Left lung (tissue), 10 donors: Measurements from ENCODE around the gene KCNH8. TPM values are rescaled to one million over a fixed set of nuclear protein-coding genes. Genes with fewer than 3 reads are reported as not detected.
A peak's percentile ranks its signal among the peaks of the same experiment; 100 is the strongest.

ENCODE experiments used
- ATAC-seq: fragments of 200-7000 bp; cut with Tn5 transposase; one replicate; pipeline ENCODE4 v1.9.1; 2020; ENCODE audit warnings: moderate library complexity
- DNase-seq, 4 donors: peaks; one replicate each; pipeline ENCODE4 v3.0.0-alpha.2; 2013 to 2020
- H3K27ac ChIP-seq, 2 donors: fragments of 200-600 bp; sonication (generic) in 1 of 2; one replicate each; pipeline versions ENCODE4 v1.5.0 to v1.8.0; 2020 to 2021
- H3K27me3 ChIP-seq, 2 donors: fragments of 200-600 bp; sonication (generic) in 1 of 2; one replicate each; pipeline versions ENCODE4 v1.5.0 to v1.8.0; 2020 to 2021
- H3K36me3 ChIP-seq, 2 donors: fragments of 200-600 bp; sonication (generic) in 1 of 2; one replicate each; pipeline versions ENCODE4 v1.5.0 to v1.8.0; 2020 to 2021
- H3K4me1 ChIP-seq, 2 donors: fragments of 200-600 bp; one replicate each; pipeline ENCODE4 v1.8.0; 2021
- H3K4me3 ChIP-seq, 2 donors: fragments of 200-600 bp; sonication (generic) in 1 of 2; one replicate each; pipeline versions ENCODE4 v1.5.0 to v1.8.0; 2020 to 2021; ENCODE audit warnings: mild to moderate bottlenecking in 1 of 2
- H3K9me3 ChIP-seq, 2 donors: fragments of 200-600 bp; sonication (generic) in 1 of 2; one replicate each; pipeline versions ENCODE4 v1.5.0 to v1.8.0; 2020 to 2021
- CTCF ChIP-seq, 2 donors: fragments of 200-600 bp; sonication (generic) in 1 of 2; IDR thresholded peaks; one replicate each; pipeline versions ENCODE4 v1.5.0 to v1.8.0; 2021; ENCODE audit warnings: antibody characterized with exemption in 2 of 2
- intact Hi-C, 2 donors: fragments of 100-400 bp; cut with DNase I; formaldehyde crosslinking; loops; one replicate each; pipeline versions ENCODE4 v1.11.2 to v1.14.2; 2022
- polyA plus RNA-seq, 6 donors: library from polyadenylated mRNA; unstranded; fragments of 120-200 nt; gene quantifications; one replicate each; pipeline ENCODE4 v1.2.1, GENCODE V29; 2013; ENCODE audit not compliant: insufficient read length in 6 of 6
- total RNA-seq, 2 donors: library from RNA; stranded (reverse); fragmentation: NEBNext Ultra II Directional; extraction: Animal tissue kit (Norgen Biotek cat#: 25700); gene quantifications; one replicate each; pipeline ENCODE4 v1.2.1, GENCODE V29; 2021
- donor health status: DM: no; HTN: yes; CAD: no.
- donor health status: DM: no; HTN: no; CAD: no.

Gene KCNH8
- total and polyA plus RNA-seq, 8 donors, result 0.12 to 3.0 (median 2.1) TPM

DNA sequence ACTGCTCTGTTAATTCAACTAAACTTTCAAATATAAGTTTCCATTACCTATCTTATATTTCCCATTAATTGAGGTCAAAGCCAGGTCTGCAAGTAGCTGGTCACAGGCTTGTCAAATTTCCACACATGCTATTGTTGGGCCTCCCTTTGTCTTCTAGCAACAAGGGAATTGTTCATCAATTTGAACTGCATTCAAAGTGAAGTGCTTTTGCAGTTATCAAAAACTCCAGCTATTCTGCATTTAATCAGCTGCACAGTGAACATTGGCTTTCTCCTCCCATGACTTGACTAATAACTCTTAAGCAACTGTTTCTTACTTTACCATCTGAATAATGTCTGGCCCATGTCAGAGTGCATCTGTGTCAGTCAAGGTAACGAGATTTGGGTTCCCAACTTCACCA lies 198.4 kb downstream of the KCNH8 start:
- Histone ChIP-seq H3K27me3 (no peaks in the 10 kb centered on the region), H3K9me3 (no peaks in the 10 kb centered on the region), H3K36me3 (no peaks in the 10 kb centered on the region), H3K4me3 (no peak overlapping the region), H3K27ac (no peak overlapping the region), H3K4me1 (no peaks in the 10 kb centered on the region)
- DNase-seq, result no peak
- no peak for TF ChIP-seq CTCF (IDR thresholded peaks at IDR 0.05)
- ATAC-seq, result no peak
- intact Hi-C loops, result no loop called here

GRCh38 chr3:19347671-19348070 lies 199.4 kb downstream of the KCNH8 start:
- intact Hi-C loops, result no loop called here
- H3K4me3 ChIP-seq, result no peak overlapping the region
- no peaks in the 10 kb centered on the region for H3K9me3 ChIP-seq
- TF ChIP-seq CTCF (IDR thresholded peaks at IDR 0.05), result no peak
- ATAC-seq, result no peak
- no peak overlapping the region for H3K27ac ChIP-seq
- H3K36me3 ChIP-seq, result no peaks in the 10 kb centered on the region
- no peaks in the 10 kb centered on the region for H3K4me1 ChIP-seq
- H3K27me3 ChIP-seq, result no peaks in the 10 kb centered on the region
- no peak for DNase-seq

DNA sequence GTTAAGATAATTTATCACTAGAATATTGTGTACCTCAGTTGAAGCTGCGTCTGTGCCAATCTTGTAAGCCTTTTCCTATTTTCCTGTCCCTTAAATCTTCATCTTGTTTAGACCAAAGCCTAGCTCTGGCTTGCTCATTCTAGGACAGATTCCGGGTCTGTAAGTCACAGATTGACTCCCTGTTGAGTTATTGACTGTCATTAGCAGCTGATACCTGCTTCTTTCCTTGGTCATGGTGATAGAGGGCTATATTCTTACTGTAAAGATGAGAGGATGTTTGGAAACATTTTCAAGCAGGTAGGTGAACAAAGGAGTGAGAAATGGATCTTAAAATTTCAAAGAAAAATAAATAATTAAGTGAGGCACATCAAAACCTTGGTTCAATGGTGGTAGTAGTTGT lies 200.2 kb downstream of the KCNH8 start:
- intact Hi-C loops, result no loop called here
- no peak overlapping the region for H3K4me3 ChIP-seq
- no peak for TF ChIP-seq CTCF (IDR thresholded peaks at IDR 0.05)
- no peaks in the 10 kb centered on the region for H3K27me3 ChIP-seq
- no peaks in the 10 kb centered on the region for H3K4me1 ChIP-seq
- no peak overlapping the region for H3K27ac ChIP-seq
- H3K36me3 ChIP-seq, result no peaks in the 10 kb centered on the region
- no peaks in the 10 kb centered on the region for H3K9me3 ChIP-seq
- ATAC-seq, result no peak
- DNase-seq, result no peak

GRCh38 chr3:19348941-19349564 lies 200.7 kb downstream of the KCNH8 start:
- intact Hi-C loops, result no loop called here
- Histone ChIP-seq H3K4me3 (no peak overlapping the region), H3K4me1 (no peaks in the 10 kb centered on the region), H3K27me3 (no peaks in the 10 kb centered on the region), H3K36me3 (no peaks in the 10 kb centered on the region), H3K27ac (no peak overlapping the region), H3K9me3 (no peaks in the 10 kb centered on the region)
- TF ChIP-seq CTCF (IDR thresholded peaks at IDR 0.05), result peak; percentile 55 to 62
- DNase-seq (no peak), ATAC-seq (peak; percentile 78)

DNA sequence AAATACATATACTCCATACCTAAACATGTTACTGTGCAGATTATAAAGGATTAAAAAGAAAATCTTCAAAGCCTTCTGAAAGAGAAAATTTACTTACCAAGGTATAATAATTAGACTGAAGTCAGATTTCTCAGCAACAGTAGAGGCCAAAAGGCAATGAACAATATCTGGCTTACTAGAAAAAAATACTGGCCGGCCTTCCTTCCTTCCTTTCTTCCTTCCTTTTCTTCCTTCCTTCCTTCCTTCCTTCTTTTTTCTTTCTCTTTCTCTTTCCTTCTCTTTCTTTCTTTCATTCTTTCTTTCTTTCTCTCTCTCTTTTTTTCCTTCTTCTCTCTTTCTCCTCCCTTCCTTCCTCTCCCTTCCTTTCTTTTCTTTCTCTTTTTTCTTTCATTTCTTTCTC lies 209.6 kb downstream of the KCNH8 start:
- DNase-seq, result no peak
- Histone ChIP-seq H3K27me3 (no peaks in the 10 kb centered on the region), H3K4me3 (no peak overlapping the region), H3K27ac (no peak overlapping the region), H3K4me1 (no peaks in the 10 kb centered on the region), H3K9me3 (no peaks in the 10 kb centered on the region), H3K36me3 (no peaks in the 10 kb centered on the region)
- intact Hi-C loops, result no loop called here
- ATAC-seq, result no peak
- no peak for TF ChIP-seq CTCF (IDR thresholded peaks at IDR 0.05)
